ENCODE measurements around the gene ROBO3. TPM values are rescaled to one million over a fixed set of nuclear protein-coding genes. Genes with fewer than 3 reads are reported as not detected.

Gene ROBO3
- total RNA-seq, 1 donor from 2014 or later: 18.9 TPM

DNA sequence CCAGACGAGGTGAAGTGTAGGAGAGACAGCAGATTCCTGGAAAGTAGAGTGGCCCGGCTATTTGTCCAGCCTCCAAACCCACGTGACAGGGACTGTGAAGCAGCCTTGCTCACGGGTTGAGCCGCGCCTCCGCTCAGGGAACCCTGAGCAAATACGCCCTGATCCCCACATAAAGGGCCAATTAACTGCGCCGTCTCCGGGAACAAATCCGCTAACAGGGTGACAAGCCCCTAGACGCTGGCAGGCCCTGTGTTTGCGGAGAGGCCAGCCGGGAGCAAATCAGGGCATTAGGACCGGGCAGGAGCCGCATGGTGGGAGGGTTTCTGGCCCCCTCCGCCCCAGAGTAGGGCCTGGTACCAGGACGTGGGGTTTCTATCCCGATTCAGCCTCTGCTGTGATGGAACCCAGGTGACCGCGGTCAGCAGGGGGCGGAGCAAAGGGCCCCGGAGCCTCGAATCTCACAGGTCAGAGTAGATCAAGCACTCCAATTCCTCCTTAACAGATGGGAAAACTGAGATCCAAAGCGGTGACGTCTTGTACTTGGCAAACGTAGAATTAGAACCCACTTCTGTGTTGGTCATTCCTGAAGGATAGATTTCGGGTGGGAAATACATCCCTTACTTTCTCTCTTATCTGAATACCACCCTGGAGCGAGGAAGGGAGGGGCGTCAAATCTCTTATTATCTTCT is 2.0 kb upstream of the ROBO3 start:
- Histone ChIP-seq H3K4me3 (peak overlapping the region; percentile 20 to 30), H3K9me3 (no peaks in the 10 kb centered on the region)
- intact Hi-C loops (cut with DNase I): no loop called here

DNA sequence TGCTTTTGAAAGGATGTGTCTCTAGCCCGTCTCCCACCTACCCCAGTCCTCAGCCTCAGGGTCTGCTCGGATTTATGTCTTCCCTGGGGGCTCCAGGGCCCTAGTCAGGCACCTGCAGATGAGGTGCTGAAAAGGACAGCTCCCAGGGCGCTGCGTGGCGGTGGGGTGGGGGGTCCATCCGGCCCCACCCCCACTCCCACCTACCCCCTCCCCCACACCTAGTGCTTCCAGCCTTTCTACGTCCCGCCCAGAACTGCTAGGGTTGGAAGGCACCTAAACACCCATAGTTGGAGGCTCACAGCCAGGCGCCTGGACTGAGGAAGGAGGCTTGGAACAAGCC is 1.4 kb upstream of the ROBO3 start:
- Histone ChIP-seq H3K27me3 (peaks cover 11% of the 10 kb centered on the region), H3K27ac (no peak overlapping the region), H3K9me3 (no peaks in the 10 kb centered on the region), H3K4me1 (peaks cover 28% of the 10 kb centered on the region), H3K36me3 (no peaks in the 10 kb centered on the region), H3K4me3 (no peak overlapping the region)
- no peak for DNase-seq (ENCODE audit: extremely low spot score in 2 of 2)
- TF ChIP-seq POLR2AphosphoS5 (IDR thresholded peaks at IDR 0.05; ENCODE audit: insufficient read depth in 1 of 2, low read depth in 1 of 2) (no peak), POLR2A (IDR thresholded peaks at IDR 0.05) (no peak)
- TF ChIP-seq, protein P1, sequence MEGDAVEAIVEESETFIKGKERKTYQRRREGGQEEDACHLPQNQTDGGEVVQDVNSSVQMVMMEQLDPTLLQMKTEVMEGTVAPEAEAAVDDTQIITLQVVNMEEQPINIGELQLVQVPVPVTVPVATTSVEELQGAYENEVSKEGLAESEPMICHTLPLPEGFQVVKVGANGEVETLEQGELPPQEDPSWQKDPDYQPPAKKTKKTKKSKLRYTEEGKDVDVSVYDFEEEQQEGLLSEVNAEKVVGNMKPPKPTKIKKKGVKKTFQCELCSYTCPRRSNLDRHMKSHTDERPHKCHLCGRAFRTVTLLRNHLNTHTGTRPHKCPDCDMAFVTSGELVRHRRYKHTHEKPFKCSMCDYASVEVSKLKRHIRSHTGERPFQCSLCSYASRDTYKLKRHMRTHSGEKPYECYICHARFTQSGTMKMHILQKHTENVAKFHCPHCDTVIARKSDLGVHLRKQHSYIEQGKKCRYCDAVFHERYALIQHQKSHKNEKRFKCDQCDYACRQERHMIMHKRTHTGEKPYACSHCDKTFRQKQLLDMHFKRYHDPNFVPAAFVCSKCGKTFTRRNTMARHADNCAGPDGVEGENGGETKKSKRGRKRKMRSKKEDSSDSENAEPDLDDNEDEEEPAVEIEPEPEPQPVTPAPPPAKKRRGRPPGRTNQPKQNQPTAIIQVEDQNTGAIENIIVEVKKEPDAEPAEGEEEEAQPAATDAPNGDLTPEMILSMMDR (IDR thresholded peaks at IDR 0.05): no peak
- intact Hi-C loops (cut with DNase I): no loop called here

More for the DNA sequence above, 2.0 kb upstream of the ROBO3 start:
- H3K36me3 ChIP-seq: no peaks in the 10 kb centered on the region
- DNase-seq (ENCODE audit: extremely low spot score in 2 of 2): no peak
- H3K27me3 ChIP-seq: peaks cover 6% of the 10 kb centered on the region
- peaks cover 24% of the 10 kb centered on the region for H3K4me1 ChIP-seq
- no peak for TF ChIP-seq POLR2AphosphoS5 (IDR thresholded peaks at IDR 0.05; ENCODE audit: insufficient read depth in 1 of 2, low read depth in 1 of 2)
- no peak for TF ChIP-seq POLR2A (IDR thresholded peaks at IDR 0.05)
- TF ChIP-seq, protein P1 (IDR thresholded peaks at IDR 0.05): no peak
- H3K27ac ChIP-seq: no peak overlapping the region

DNA sequence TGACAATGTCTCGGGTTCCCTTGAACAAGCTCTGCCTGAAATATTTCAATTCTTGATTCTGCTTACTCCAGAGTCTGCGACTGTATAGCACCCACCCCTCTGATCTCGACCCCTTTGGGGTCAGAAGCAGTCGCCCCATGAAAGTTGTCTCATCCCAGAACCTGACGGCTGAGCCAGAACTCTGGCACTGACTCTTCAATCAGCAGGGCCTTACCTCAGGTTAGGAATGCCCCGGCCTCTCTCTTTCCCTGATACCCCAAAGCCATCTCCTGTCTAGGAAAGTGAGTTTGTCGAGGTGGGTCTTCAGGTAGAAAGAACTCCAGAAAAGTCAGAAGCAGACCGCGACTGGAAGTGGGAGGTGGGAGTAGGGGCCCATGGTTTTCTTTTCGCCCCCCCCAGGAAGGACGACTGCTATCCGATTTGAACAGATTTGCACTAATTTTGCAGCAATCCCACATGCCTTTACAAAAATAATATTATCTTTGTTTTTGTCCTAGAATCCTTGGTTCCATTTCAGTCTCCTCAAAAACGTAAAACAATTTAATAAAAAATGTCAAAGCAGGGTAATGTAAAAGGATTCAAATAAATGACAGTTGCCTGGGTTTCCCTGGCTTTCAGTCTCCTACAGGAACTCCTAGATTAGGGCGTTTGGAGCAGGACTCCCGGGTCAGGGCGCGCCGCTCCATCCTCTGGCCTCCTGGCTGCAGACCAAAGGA is 898 bp upstream of the ROBO3 start:
- no peak for DNase-seq (ENCODE audit: extremely low spot score in 2 of 2)
- TF ChIP-seq, protein P1 (IDR thresholded peaks at IDR 0.05): no peak
- TF ChIP-seq POLR2AphosphoS5 (IDR thresholded peaks at IDR 0.05; ENCODE audit: insufficient read depth in 1 of 2, low read depth in 1 of 2): no peak
- TF ChIP-seq POLR2A (IDR thresholded peaks at IDR 0.05): no peak

DNA sequence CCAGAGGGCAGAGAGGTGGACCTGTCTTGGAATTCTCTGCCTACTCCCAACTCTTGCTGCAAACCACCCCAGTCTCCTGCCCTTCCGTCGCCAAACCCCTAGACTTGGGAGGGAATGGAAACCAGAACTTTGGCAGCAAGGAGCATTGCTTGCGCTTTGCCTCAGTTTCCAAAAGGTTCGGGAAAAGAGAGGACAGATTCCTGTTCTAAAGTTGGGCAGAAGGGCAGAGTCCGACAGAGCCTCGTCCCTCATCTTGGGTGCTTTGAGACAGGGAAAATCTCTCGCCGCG is 396 bp upstream of the ROBO3 start:
- Histone ChIP-seq H3K36me3 (no peaks in the 10 kb centered on the region), H3K27ac (no peak overlapping the region), H3K27me3 (peaks cover 15% of the 10 kb centered on the region), H3K9me3 (no peaks in the 10 kb centered on the region), H3K4me3 (no peak overlapping the region), H3K4me1 (peaks cover 34% of the 10 kb centered on the region)
- intact Hi-C loops (cut with DNase I): no loop called here
- TF ChIP-seq POLR2AphosphoS5 (IDR thresholded peaks at IDR 0.05; ENCODE audit: insufficient read depth in 1 of 2, low read depth in 1 of 2): no peak
- TF ChIP-seq, protein P1 (IDR thresholded peaks at IDR 0.05): no peak
- no peak for TF ChIP-seq POLR2A (IDR thresholded peaks at IDR 0.05)
- no peak for DNase-seq (ENCODE audit: extremely low spot score in 2 of 2)

More for the DNA sequence above, 898 bp upstream of the ROBO3 start:
- Histone ChIP-seq H3K4me3 (no peak overlapping the region), H3K9me3 (no peaks in the 10 kb centered on the region), H3K4me1 (peaks cover 34% of the 10 kb centered on the region), H3K27me3 (peaks cover 15% of the 10 kb centered on the region), H3K27ac (no peak overlapping the region), H3K36me3 (no peaks in the 10 kb centered on the region)
- intact Hi-C loops (cut with DNase I): no loop called here

All from vagina (tissue), 2 donors.